ENCODE measurements around the gene SRP68. TPM values are rescaled to one million over a fixed set of nuclear protein-coding genes. Genes with fewer than 3 reads are reported as not detected.

Gene SRP68
- total RNA-seq, 1 donor from 2014 or later: 31.7 TPM

DNA sequence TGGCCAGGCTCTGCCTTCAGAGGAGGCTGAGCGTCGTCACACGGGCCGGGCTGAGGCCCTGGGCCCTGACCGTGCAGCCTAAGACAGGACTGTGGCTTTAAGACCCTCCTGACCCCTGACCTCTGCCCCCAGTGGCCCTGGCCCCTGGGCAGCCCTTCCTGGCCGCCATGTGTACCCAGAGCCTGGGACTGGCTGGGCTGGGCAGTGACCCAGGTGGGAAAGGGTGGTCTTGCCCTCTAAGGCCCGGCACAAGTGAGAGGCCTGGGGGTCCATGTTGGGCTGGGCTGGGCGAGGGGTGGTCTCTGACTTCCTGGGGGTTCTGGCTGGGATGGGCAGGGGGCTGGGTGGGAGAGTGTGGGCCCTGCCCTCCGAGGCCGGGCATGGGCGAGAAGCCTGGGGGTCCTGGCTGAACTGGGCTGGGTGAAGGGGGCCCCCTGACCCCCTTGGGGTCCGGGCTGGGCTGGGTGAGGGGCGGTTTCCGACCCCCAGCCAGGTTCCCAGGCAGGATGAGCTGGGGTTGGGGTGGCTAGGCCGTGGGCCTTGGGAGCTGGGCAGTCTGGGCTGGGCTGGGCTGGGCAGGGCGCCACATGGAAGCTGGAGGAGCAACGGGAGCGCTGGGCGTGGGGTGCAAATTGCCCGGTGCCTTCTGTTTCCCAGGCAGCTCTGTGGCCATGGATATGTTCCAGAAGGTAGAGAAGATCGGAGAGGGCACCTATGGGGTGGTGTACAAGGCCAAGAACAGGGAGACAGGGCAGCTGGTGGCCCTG lies 71.4 kb downstream of the SRP68 start, which contains the start of gene CDK3:
TSS of gene CDK3 (plus strand) at position 101 of the 767 bp plus-strand sequence. CDS start at position 672, 571 bp downstream.
- Mint-ChIP-seq H3K4me3 (no peak within 1 kb of the TSS), H3K4me1 (peaks cover 9% of the 10 kb centered on the region), H3K9me3 (no peaks in the 10 kb centered on the region), H3K27me3 (ENCODE audit: insufficient read depth, low read depth) (peaks cover 6% of the 10 kb centered on the region), H3K27ac (peak within 1 kb of the TSS; percentile 42), H3K36me3 (no peaks in the 10 kb centered on the region)
- Histone ChIP-seq H3K4me3 (no peak within 1 kb of the TSS), H3F3A (ENCODE audit: low read depth) (no peaks in the 10 kb centered on the region), H3K4me2 (no peak within 1 kb of the TSS), H3K9me3 (ENCODE audit: low read depth) (no peaks in the 10 kb centered on the region), H3K4me1 (no peaks in the 10 kb centered on the region), H2AFZ (replicated peaks) (peak within 1 kb of the TSS; percentile 85), H3K27me3 (no peaks in the 10 kb centered on the region), H3K79me2 (ENCODE audit: low read depth) (no peaks in the 10 kb centered on the region), H3K9ac (no peak within 1 kb of the TSS), H3K27ac (no peak within 1 kb of the TSS), H3K36me3 (no peaks in the 10 kb centered on the region), H4K20me1 (ENCODE audit: low read depth) (no peaks in the 10 kb centered on the region)
- TF ChIP-seq, protein P1, sequence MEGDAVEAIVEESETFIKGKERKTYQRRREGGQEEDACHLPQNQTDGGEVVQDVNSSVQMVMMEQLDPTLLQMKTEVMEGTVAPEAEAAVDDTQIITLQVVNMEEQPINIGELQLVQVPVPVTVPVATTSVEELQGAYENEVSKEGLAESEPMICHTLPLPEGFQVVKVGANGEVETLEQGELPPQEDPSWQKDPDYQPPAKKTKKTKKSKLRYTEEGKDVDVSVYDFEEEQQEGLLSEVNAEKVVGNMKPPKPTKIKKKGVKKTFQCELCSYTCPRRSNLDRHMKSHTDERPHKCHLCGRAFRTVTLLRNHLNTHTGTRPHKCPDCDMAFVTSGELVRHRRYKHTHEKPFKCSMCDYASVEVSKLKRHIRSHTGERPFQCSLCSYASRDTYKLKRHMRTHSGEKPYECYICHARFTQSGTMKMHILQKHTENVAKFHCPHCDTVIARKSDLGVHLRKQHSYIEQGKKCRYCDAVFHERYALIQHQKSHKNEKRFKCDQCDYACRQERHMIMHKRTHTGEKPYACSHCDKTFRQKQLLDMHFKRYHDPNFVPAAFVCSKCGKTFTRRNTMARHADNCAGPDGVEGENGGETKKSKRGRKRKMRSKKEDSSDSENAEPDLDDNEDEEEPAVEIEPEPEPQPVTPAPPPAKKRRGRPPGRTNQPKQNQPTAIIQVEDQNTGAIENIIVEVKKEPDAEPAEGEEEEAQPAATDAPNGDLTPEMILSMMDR (IDR thresholded peaks at IDR 0.05): no peak
- TF ChIP-seq EZH2phosphoT487 (IDR thresholded peaks at IDR 0.05) (no peak), EZH2 (IDR thresholded peaks at IDR 0.05) (no peak)
- DNase-seq (ENCODE audit: low spot score): no peak

DNA sequence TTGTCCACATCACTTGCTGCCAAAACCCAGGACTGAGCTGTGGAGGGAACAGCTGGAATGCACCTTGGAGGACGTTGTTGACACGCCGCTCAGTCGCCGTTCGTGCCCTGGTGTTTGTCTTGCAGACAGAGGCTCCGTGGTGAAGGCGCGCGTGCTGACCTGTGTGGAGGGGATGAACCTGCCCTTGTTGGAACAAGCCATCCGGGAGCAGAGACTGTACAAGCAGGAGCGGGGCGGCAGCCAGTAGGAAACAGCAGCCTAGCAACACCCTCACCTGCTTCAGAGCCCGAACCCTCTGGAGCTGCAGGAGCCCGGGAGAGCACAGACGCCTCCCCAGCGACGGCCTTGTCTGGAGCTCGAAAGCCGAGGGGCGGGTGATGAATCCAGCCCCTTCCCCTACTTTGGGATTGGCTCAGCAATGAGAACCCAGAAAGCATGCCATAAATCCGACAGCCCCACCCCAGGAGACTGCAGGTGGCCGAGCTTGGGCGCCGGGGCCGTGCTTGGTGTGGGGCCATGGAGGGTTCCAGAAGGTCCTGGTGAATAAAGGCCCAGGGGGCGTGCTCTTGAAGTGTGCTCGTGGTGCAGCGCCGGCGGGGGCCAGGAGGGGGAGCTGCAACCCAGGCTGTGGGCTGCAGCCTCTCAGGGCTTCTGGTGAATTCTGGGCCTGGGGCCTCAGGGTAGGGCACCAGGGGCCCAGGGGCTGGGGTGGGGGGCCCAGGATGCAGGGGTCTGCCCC lies 72.1 kb downstream of the SRP68 start:
- Histone ChIP-seq H2AFZ (replicated peaks) (peak overlapping the region; percentile 85), H3K79me2 (ENCODE audit: low read depth) (no peaks in the 10 kb centered on the region), H3K27me3 (no peaks in the 10 kb centered on the region), H3K27ac (no peak overlapping the region), H3K9me3 (ENCODE audit: low read depth) (no peaks in the 10 kb centered on the region), H3K4me2 (no peak overlapping the region), H3K4me3 (no peak overlapping the region), H3K4me1 (no peaks in the 10 kb centered on the region), H4K20me1 (ENCODE audit: low read depth) (no peaks in the 10 kb centered on the region), H3K36me3 (no peaks in the 10 kb centered on the region), H3K9ac (no peak overlapping the region), H3F3A (ENCODE audit: low read depth) (no peaks in the 10 kb centered on the region)
- peaks cover 9% of the 10 kb centered on the region for H3K4me1 Mint-ChIP-seq
- TF ChIP-seq, protein P1 (IDR thresholded peaks at IDR 0.05): peak; percentile 84
- no peak for TF ChIP-seq EZH2phosphoT487 (IDR thresholded peaks at IDR 0.05)
- no peak for TF ChIP-seq EZH2 (IDR thresholded peaks at IDR 0.05)
- H3K27me3 Mint-ChIP-seq (ENCODE audit: insufficient read depth, low read depth): peaks cover 5% of the 10 kb centered on the region
- DNase-seq (ENCODE audit: low spot score): peak; percentile 75
- H3K27ac Mint-ChIP-seq: peak overlapping the region; percentile 42
- H3K4me3 Mint-ChIP-seq: no peak overlapping the region
- no peaks in the 10 kb centered on the region for H3K36me3 Mint-ChIP-seq
- no peaks in the 10 kb centered on the region for H3K9me3 Mint-ChIP-seq

DNA sequence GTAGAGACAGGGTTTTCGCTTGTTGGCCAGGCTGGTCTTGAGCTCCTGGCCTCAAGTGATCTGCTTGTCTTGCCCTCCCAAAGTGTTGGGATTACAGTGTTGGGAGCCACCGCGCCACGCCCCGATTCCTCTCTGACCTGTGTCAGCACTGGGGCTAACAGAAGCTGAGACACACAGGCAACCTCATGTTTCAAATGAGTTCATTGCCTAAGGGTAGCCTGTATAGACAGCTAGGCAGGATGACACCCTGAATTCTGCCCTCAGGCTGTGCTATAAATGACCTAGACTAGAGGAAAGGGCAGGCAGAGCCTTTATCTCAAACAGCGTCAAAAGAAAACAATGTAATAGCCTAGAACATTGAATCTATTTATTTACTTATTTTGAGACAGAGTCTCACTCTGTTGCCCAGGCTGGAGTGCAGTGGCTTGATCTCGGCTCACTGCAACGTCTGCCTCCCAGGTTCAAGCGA lies 74.0 kb downstream of the SRP68 start:
- Histone ChIP-seq H3K9ac (no peak overlapping the region), H3K9me3 (ENCODE audit: low read depth) (no peaks in the 10 kb centered on the region), H3K27me3 (no peaks in the 10 kb centered on the region), H3K4me2 (no peak overlapping the region), H3K79me2 (ENCODE audit: low read depth) (no peaks in the 10 kb centered on the region), H3K4me3 (no peak overlapping the region), H2AFZ (replicated peaks) (no peak overlapping the region), H3K4me1 (no peaks in the 10 kb centered on the region), H3K27ac (no peak overlapping the region), H4K20me1 (ENCODE audit: low read depth) (no peaks in the 10 kb centered on the region), H3K36me3 (no peaks in the 10 kb centered on the region), H3F3A (ENCODE audit: low read depth) (no peaks in the 10 kb centered on the region)
- Mint-ChIP-seq H3K27ac (peak overlapping the region; percentile 66), H3K4me3 (no peak overlapping the region), H3K27me3 (ENCODE audit: insufficient read depth, low read depth) (peaks cover 5% of the 10 kb centered on the region), H3K4me1 (peaks cover 9% of the 10 kb centered on the region), H3K9me3 (no peaks in the 10 kb centered on the region), H3K36me3 (no peaks in the 10 kb centered on the region)
- DNase-seq (ENCODE audit: low spot score): no peak
- TF ChIP-seq, protein P1 (IDR thresholded peaks at IDR 0.05): no peak
- TF ChIP-seq EZH2phosphoT487 (IDR thresholded peaks at IDR 0.05) (no peak), EZH2 (IDR thresholded peaks at IDR 0.05) (no peak)

Data from neural progenitor cell (in vitro differentiated cells).